Astrocyte (in vitro differentiated cells and primary cell): ENCODE measurements around the gene ELF5. TPM values are rescaled to one million over a fixed set of nuclear protein-coding genes. Genes with fewer than 3 reads are reported as not detected.

Experiments used
- DNase-seq: peaks from one replicate; pipeline ENCODE4 v3.0.0-alpha.2; 2010; ENCODE audit warnings: low read depth
- FAIRE-seq: peaks from 2 replicates; lab custom pipeline; 2011; peaks lifted over from hg19 to GRCh38; lab: Jason Lieb, UNC
- H2AFZ ChIP-seq: 2 replicates; pipeline ENCODE4 v1.6.0; 2012; ENCODE audit warnings: low read depth, low read length, inconsistent platforms
- H3K27ac ChIP-seq: 2 replicates; pipeline ENCODE4 v1.5.1; 2011; ENCODE audit warnings: low read depth, low read length, inconsistent platforms
- H3K27me3 ChIP-seq: 2 replicates; pipeline ENCODE4 v1.6.0; 2011; ENCODE audit warnings: low read length, inconsistent platforms; ENCODE audit not compliant: insufficient read depth
- H3K36me3 ChIP-seq: 2 replicates; pipeline ENCODE4 v1.5.1; 2011; ENCODE audit warnings: low read length, inconsistent platforms; ENCODE audit not compliant: insufficient read depth
- H3K4me1 ChIP-seq: 2 replicates; pipeline ENCODE4 v1.5.1; 2011; ENCODE audit warnings: low read length, inconsistent platforms; ENCODE audit not compliant: insufficient read depth
- H3K4me2 ChIP-seq: 2 replicates; pipeline ENCODE4 v1.6.0; 2012; ENCODE audit warnings: low read length, inconsistent platforms
- H3K4me3 ChIP-seq: 2 replicates; pipeline ENCODE4 v1.5.1; 2011; ENCODE audit warnings: low read depth, mild to moderate bottlenecking, low read length, inconsistent platforms; ENCODE audit not compliant: insufficient read depth
- H3K79me2 ChIP-seq: 2 replicates; pipeline ENCODE4 v1.6.0; 2012; ENCODE audit warnings: mild to moderate bottlenecking, low read length, inconsistent platforms; ENCODE audit not compliant: insufficient read depth
- H3K9ac ChIP-seq: 2 replicates; pipeline ENCODE4 v1.6.0; 2012; ENCODE audit warnings: mild to moderate bottlenecking, low read length, inconsistent platforms
- H3K9me3 ChIP-seq: 2 replicates; pipeline ENCODE4 v1.5.1; 2012; ENCODE audit warnings: low read depth, mild to moderate bottlenecking, low read length, inconsistent platforms; ENCODE audit not compliant: insufficient read depth
- H4K20me1 ChIP-seq: 2 replicates; pipeline ENCODE4 v1.6.0; 2012; ENCODE audit warnings: low read length, inconsistent platforms; ENCODE audit not compliant: insufficient read depth
- H3K27ac Mint-ChIP-seq: one replicate; pipeline ENCODE4 v1.8.0; 2021; ENCODE audit warnings: mild to moderate bottlenecking, mixed read lengths; ENCODE audit not compliant: unreplicated experiment
- H3K27me3 Mint-ChIP-seq: one replicate; pipeline ENCODE4 v1.8.0; 2021; ENCODE audit warnings: low read depth, mixed read lengths; ENCODE audit not compliant: unreplicated experiment
- H3K36me3 Mint-ChIP-seq: one replicate; pipeline ENCODE4 v1.8.0; 2021; ENCODE audit warnings: low read depth, mixed read lengths; ENCODE audit not compliant: unreplicated experiment
- H3K4me1 Mint-ChIP-seq: one replicate; pipeline ENCODE4 v1.8.0; 2021; ENCODE audit warnings: low read depth, mixed read lengths; ENCODE audit not compliant: unreplicated experiment
- H3K4me3 Mint-ChIP-seq: one replicate; pipeline ENCODE4 v1.8.0; 2021; ENCODE audit warnings: mild to moderate bottlenecking, moderate library complexity, mixed read lengths; ENCODE audit not compliant: unreplicated experiment
- H3K9me3 Mint-ChIP-seq: one replicate; pipeline ENCODE4 v1.8.0; 2021; ENCODE audit warnings: mild to moderate bottlenecking, mixed read lengths; ENCODE audit not compliant: unreplicated experiment
- CTCF ChIP-seq: IDR thresholded peaks from 2 replicates; pipeline ENCODE4 v1.5.1; 2011; ENCODE audit warnings: low read depth, mild to moderate bottlenecking, inconsistent platforms, low read length, moderate library complexity; ENCODE audit not compliant: insufficient read depth
- EZH2 ChIP-seq: IDR thresholded peaks from 2 replicates; pipeline ENCODE4 v1.6.1; 2012; ENCODE audit warnings: mild to moderate bottlenecking, low read length, inconsistent platforms; ENCODE audit not compliant: insufficient read depth
- total RNA-seq: library from RNA; stranded (reverse); gene quantifications from 2 replicates; pipeline ENCODE4 v1.2.1, GENCODE V29; 2021

Gene ELF5
- total RNA-seq, 1 donor from 2014 or later, result not detected

- H3K9me3 ChIP-seq, result no peaks in the 10 kb centered on the region
- H3K27ac ChIP-seq, result no peak overlapping the region
- FAIRE-seq (no peak), DNase-seq (no peak)
- no peaks in the 10 kb centered on the region for H3K27me3 ChIP-seq
- no peak overlapping the region for H2AFZ ChIP-seq
- TF ChIP-seq EZH2, result no peak
- no peak for TF ChIP-seq CTCF
- Mint-ChIP-seq H3K4me1 (peaks cover 4% of the 10 kb centered on the region), H3K27ac (no peak overlapping the region), H3K36me3 (no peaks in the 10 kb centered on the region), H3K9me3 (no peaks in the 10 kb centered on the region), H3K27me3 (peaks cover 15% of the 10 kb centered on the region), H3K4me3 (no peak overlapping the region)
- no peaks in the 10 kb centered on the region for H4K20me1 ChIP-seq
- no peaks in the 10 kb centered on the region for H3K79me2 ChIP-seq
- H3K9ac ChIP-seq, result no peak overlapping the region
- no peak overlapping the region for H3K4me2 ChIP-seq
- H3K4me3 ChIP-seq, result no peak overlapping the region
- peaks cover 8% of the 10 kb centered on the region for H3K4me1 ChIP-seq
- H3K36me3 ChIP-seq, result no peaks in the 10 kb centered on the region
These were observed 6.4 kb downstream of the ELF5 start for GRCh38 chr11:34507156-34507555.

- H3K9ac ChIP-seq, result no peak overlapping the region
- no peaks in the 10 kb centered on the region for H3K9me3 ChIP-seq
- no peak overlapping the region for H2AFZ ChIP-seq
- H3K4me2 ChIP-seq, result no peak overlapping the region
- H3K4me3 ChIP-seq, result no peak overlapping the region
- FAIRE-seq (no peak), DNase-seq (no peak)
- H3K36me3 ChIP-seq, result no peaks in the 10 kb centered on the region
- peaks cover 16% of the 10 kb centered on the region for H3K4me1 Mint-ChIP-seq
- no peaks in the 10 kb centered on the region for H3K36me3 Mint-ChIP-seq
- no peak overlapping the region for H3K4me3 Mint-ChIP-seq
- H3K27me3 Mint-ChIP-seq, result peaks cover 12% of the 10 kb centered on the region
- H3K79me2 ChIP-seq, result no peaks in the 10 kb centered on the region
- H3K27ac Mint-ChIP-seq, result no peak overlapping the region
- no peaks in the 10 kb centered on the region for H4K20me1 ChIP-seq
- H3K4me1 ChIP-seq, result peaks cover 21% of the 10 kb centered on the region
- no peaks in the 10 kb centered on the region for H3K27me3 ChIP-seq
- no peak overlapping the region for H3K27ac ChIP-seq
- no peaks in the 10 kb centered on the region for H3K9me3 Mint-ChIP-seq
- TF ChIP-seq EZH2, result no peak
- TF ChIP-seq CTCF, result no peak
These were observed 7.7 kb downstream of the ELF5 start for GRCh38 chr11:34505874-34506273.

- Histone ChIP-seq H3K4me2 (no peak overlapping the region), H3K4me3 (no peak overlapping the region), H3K4me1 (peaks cover 25% of the 10 kb centered on the region), H3K9me3 (no peaks in the 10 kb centered on the region), H3K27ac (no peak overlapping the region), H3K9ac (no peak overlapping the region), H4K20me1 (no peaks in the 10 kb centered on the region), H3K27me3 (no peaks in the 10 kb centered on the region), H3K79me2 (no peaks in the 10 kb centered on the region), H3K36me3 (no peaks in the 10 kb centered on the region), H2AFZ (no peak overlapping the region)
- no peaks in the 10 kb centered on the region for H3K36me3 Mint-ChIP-seq
- no peak overlapping the region for H3K4me3 Mint-ChIP-seq
- FAIRE-seq (no peak), DNase-seq (peak; percentile 25)
- no peaks in the 10 kb centered on the region for H3K9me3 Mint-ChIP-seq
- H3K4me1 Mint-ChIP-seq, result peaks cover 16% of the 10 kb centered on the region
- no peak overlapping the region for H3K27ac Mint-ChIP-seq
- TF ChIP-seq EZH2, result no peak
- no peak for TF ChIP-seq CTCF
- peaks cover 13% of the 10 kb centered on the region for H3K27me3 Mint-ChIP-seq
These were observed 10.6 kb downstream of the ELF5 start for GRCh38 chr11:34502949-34503348.
